HepG2 (cell line): Measurements from ENCODE around the gene F12. TPM values are rescaled to one million over a fixed set of nuclear protein-coding genes. Genes with fewer than 3 reads are reported as not detected.

ENCODE experiments used
- ATM ChIP-seq: fragments of 450-650 bp; IDR thresholded peaks from 2 replicates; pipeline ENCODE4 v1.7.1; 2017; ENCODE audit warnings: mild to moderate bottlenecking, borderline replicate concordance
- CCAR2 ChIP-seq: fragments of 200-400 bp; formaldehyde crosslinking; optimal IDR thresholded peaks from 2 replicates; pipeline ENCODE3; 2018; ENCODE audit warnings: low read depth, mild to moderate bottlenecking, low read length, moderate library complexity
- DPF2 ChIP-seq: sonication (generic); formaldehyde crosslinking; IDR thresholded peaks from 2 replicates; pipeline ENCODE4 v1.4.0; 2020; ENCODE audit warnings: mild to moderate bottlenecking, low read depth, missing genetic modification reagents, borderline replicate concordance
- FOSL1 ChIP-seq: sonication (generic); formaldehyde crosslinking; IDR thresholded peaks from 2 replicates; pipeline ENCODE4 v1.9.0; 2021; ENCODE audit warnings: missing genetic modification reagents, borderline replicate concordance
- GMEB1 ChIP-seq: sonication (generic); formaldehyde crosslinking; IDR thresholded peaks from 2 replicates; pipeline ENCODE4 v1.5.1; 2020; ENCODE audit warnings: missing genetic modification reagents, mild to moderate bottlenecking, borderline replicate concordance
- HBP1 ChIP-seq: IDR thresholded peaks from 2 replicates; pipeline ENCODE4 v1.6.1; 2016; ENCODE audit warnings: low read depth, control low read depth
- HIC2 ChIP-seq: sonication (generic); formaldehyde crosslinking; IDR thresholded peaks from 2 replicates; pipeline ENCODE4 v1.9.0; 2022; ENCODE audit warnings: low read depth, missing genetic modification reagents
- KDM3A ChIP-seq: IDR thresholded peaks from 2 replicates; pipeline ENCODE4 v1.6.1; 2018; ENCODE audit warnings: low read depth, missing compliant biosample characterization
- KDM5A ChIP-seq: fragments of 200-600 bp; sonication (generic); IDR thresholded peaks from 2 replicates; pipeline ENCODE4 v1.7.0; 2018; ENCODE audit warnings: antibody characterized with exemption, mild to moderate bottlenecking, low read length, borderline replicate concordance
- MAF1 ChIP-seq: sonication (generic); formaldehyde crosslinking; IDR thresholded peaks from 2 replicates; pipeline ENCODE4 v1.5.0; 2020; ENCODE audit warnings: missing genetic modification reagents, borderline replicate concordance
- MED1 ChIP-seq: sonication (generic); formaldehyde crosslinking; IDR thresholded peaks from 2 replicates; pipeline ENCODE4 v1.4.0; 2020; ENCODE audit warnings: missing genetic modification reagents
- POLR2A ChIP-seq, 2 experiments: IDR thresholded peaks; 2 replicates each; pipeline ENCODE4 v1.6.1; 2011; ENCODE audit warnings: low read depth in 2 of 2, low read length in 2 of 2, mild to moderate bottlenecking in 1 of 2, moderate library complexity in 1 of 2; ENCODE audit not compliant: insufficient read depth in 1 of 2
- RNF219 ChIP-seq: sonication (generic); formaldehyde crosslinking; IDR thresholded peaks from 2 replicates; pipeline ENCODE4 v1.5.0; 2020; ENCODE audit warnings: mild to moderate bottlenecking, missing genetic modification reagents
- SIN3A ChIP-seq: IDR thresholded peaks from 2 replicates; pipeline ENCODE4 v1.6.1; 2011; ENCODE audit warnings: low read depth, mild to moderate bottlenecking, control low read depth, low read length, borderline replicate concordance
- TAF15 ChIP-seq: fragments of 200-400 bp; formaldehyde crosslinking; IDR thresholded peaks from one replicate; pipeline ENCODE4 v1.6.1; 2018; ENCODE audit warnings: mild to moderate bottlenecking, low read depth, low read length; ENCODE audit not compliant: poor library complexity, severe bottlenecking
- TGIF2 ChIP-seq: IDR thresholded peaks from 2 replicates; pipeline ENCODE4 v1.6.1; 2016; ENCODE audit warnings: control low read depth, missing compliant biosample characterization
- THAP8 ChIP-seq: sonication (generic); formaldehyde crosslinking; IDR thresholded peaks from 2 replicates; pipeline ENCODE4 v1.5.1; 2020; ENCODE audit warnings: missing genetic modification reagents, mild to moderate bottlenecking, borderline replicate concordance
- TMF1 ChIP-seq: sonication (generic); formaldehyde crosslinking; IDR thresholded peaks from 2 replicates; pipeline ENCODE4 v1.8.1; 2022; ENCODE audit warnings: low read depth, missing genetic modification reagents
- ZNF224 ChIP-seq: sonication (generic); formaldehyde crosslinking; IDR thresholded peaks from 2 replicates; pipeline ENCODE4 v1.5.0; 2020; ENCODE audit warnings: mild to moderate bottlenecking, missing genetic modification reagents
- ZNF552 ChIP-seq: sonication (generic); formaldehyde crosslinking; IDR thresholded peaks from 2 replicates; pipeline ENCODE4 v1.9.0; 2022; ENCODE audit warnings: missing genetic modification reagents, mild to moderate bottlenecking, borderline replicate concordance
- ZNF704 ChIP-seq: sonication (generic); formaldehyde crosslinking; IDR thresholded peaks from 2 replicates; pipeline ENCODE4 v1.8.1; 2023; ENCODE audit warnings: mild to moderate bottlenecking, inconsistent platforms, moderate library complexity, missing genetic modification reagents, borderline replicate concordance
- polyA plus RNA-seq, 8 experiments: library from polyadenylated mRNA; depleted of rRNA in 3 of 8; stranded (reverse) in 7 of 8; unstranded in 1 of 8; fragments of >200 nt; fragmentation: Illumina TruSeq in 4 of 8; extraction: Trizol in 4 of 8; gene quantifications; 2 replicates each; pipeline versions ENCODE4 v1.2.1 to v1.2.3, GENCODE V29; 2011 to 2016; ENCODE audit warnings: low read depth in 4 of 8, missing spikeins in 1 of 8, mixed read lengths in 1 of 8; ENCODE audit not compliant: insufficient read depth in 1 of 8
- total RNA-seq, 5 experiments: library from RNA; depleted of rRNA; stranded (reverse); fragments of >200 nt; fragmentation: Illumina TruSeq; extraction: Trizol; gene quantifications; 2 replicates each; pipeline ENCODE4 v1.2.3, GENCODE V29; 2016; ENCODE audit warnings: low read depth in 1 of 5

F12 gene
- total and polyA plus RNA-seq, 2 of the 13 experiments (the other 11 are each of a cell fraction or from before 2014, with no cell fraction given), result 2.5 to 3.0 TPM

GRCh38 chr5:177426566-177427210, 17.3 kb upstream of the F12 start, which contains the start of gene GRK6 (continued):
- TF ChIP-seq TAF15 (peak; percentile 57), SIN3A (0 out of 2 replicates have a peak, but pooled peaks have one; percentile 51), HIC2 (no peak), TMF1 (CRISPR knock-in tag) (no peak), ZNF552 (CRISPR knock-in tag) (no peak), FOSL1 (no peak), ZNF704 (CRISPR knock-in tag) (0 out of 2 replicates have a peak, but pooled peaks have one; percentile 0), MAF1 (no peak), MED1 (no peak), CCAR2 (no peak), POLR2A (IDR thresholded peaks at IDR 0.05; ENCODE audit: insufficient read depth in 1 of 2, low read depth in 2 of 2, low read length in 2 of 2) (no peak; a peak in 1 of 4 replicates), TGIF2 (CRISPR knock-in tag) (no peak), GMEB1 (CRISPR knock-in tag) (no peak), RNF219 (no peak), ATM (no peak), KDM5A (no peak), HBP1 (CRISPR knock-in tag) (no peak), KDM3A (no peak), ZNF224 (no peak), THAP8 (CRISPR knock-in tag) (no peak), DPF2 (CRISPR knock-in tag) (no peak)
